Kidney (tissue), 14 donors: ENCODE results near the gene SOX11. TPM values are rescaled to one million over a fixed set of nuclear protein-coding genes. Genes with fewer than 3 reads are reported as not detected.

Experiments
- DNase-seq, 5 donors: peaks; one replicate each; pipeline ENCODE4 v3.0.0-alpha.2; 2013 to 2020
- FAIRE-seq: peaks from 2 replicates; lab custom pipeline; 2012; peaks lifted over from hg19 to GRCh38; lab: Jason Lieb, UNC
- H3K27ac ChIP-seq, 2 donors: one replicate each; pipeline ENCODE4 v1.7.0; 2013; ENCODE audit warnings: low read depth in 2 of 2, low read length in 2 of 2, inconsistent platforms in 1 of 2
- H3K27me3 ChIP-seq: one replicate; pipeline ENCODE4 v1.7.1; 2013; ENCODE audit warnings: low read length, inconsistent platforms; ENCODE audit not compliant: control insufficient read depth, insufficient read depth
- H3K36me3 ChIP-seq, 3 donors: one replicate each; pipeline versions ENCODE4 v1.7.0 to v1.7.1; 2013; ENCODE audit warnings: low read length in 3 of 3, control low read depth in 1 of 3, inconsistent platforms in 1 of 3; ENCODE audit not compliant: insufficient read depth in 3 of 3, control insufficient read depth in 2 of 3
- H3K4me1 ChIP-seq, 3 donors: one replicate each; pipeline versions ENCODE4 v1.7.0 to v1.7.1; 2013; ENCODE audit warnings: low read length in 3 of 3, inconsistent platforms in 1 of 3, low read depth in 1 of 3; ENCODE audit not compliant: control insufficient read depth in 2 of 3, insufficient read depth in 2 of 3
- H3K4me3 ChIP-seq, 3 donors: one replicate each; pipeline versions ENCODE4 v1.7.0 to v1.8.1; 2013; ENCODE audit warnings: low read length in 3 of 3, control low read depth in 1 of 3, inconsistent platforms in 1 of 3
- H3K9ac ChIP-seq, 3 donors: one replicate each; pipeline versions ENCODE4 v1.7.0 to v1.7.1; 2013; ENCODE audit warnings: low read length in 3 of 3, control low read depth in 1 of 3, inconsistent platforms in 1 of 3
- H3K9me3 ChIP-seq, 3 donors: one replicate each; pipeline versions ENCODE4 v1.7.0 to v1.7.1; 2013; ENCODE audit warnings: low read length in 3 of 3, control low read depth in 1 of 3, inconsistent platforms in 1 of 3; ENCODE audit not compliant: control insufficient read depth in 2 of 3, insufficient read depth in 1 of 3
- CTCF ChIP-seq: IDR thresholded peaks from 3 replicates; pipeline ENCODE4 v1.5.1; 2012; ENCODE audit warnings: mild to moderate bottlenecking, moderate library complexity, borderline replicate concordance; ENCODE audit not compliant: insufficient read depth; ENCODE audit errors: extremely low read depth
- intact Hi-C: fragments of 100-400 bp; cut with DNase I; formaldehyde crosslinking; loops from one replicate; pipeline ENCODE4 v1.11.1; 2022
- polyA plus RNA-seq: library from polyadenylated mRNA; stranded (reverse); fragments of 350-450 nt; fragmentation: Illumina TruSeq; extraction: RNeasy Lipid Tissue Mini Kit (QIAGEN cat#74804); gene quantifications from one replicate; pipeline ENCODE4 v1.2.3, GENCODE V29; 2014; ENCODE audit warnings: low read depth, low replicate concordance; ENCODE audit not compliant: insufficient read depth
- total RNA-seq: library from RNA; stranded (reverse); fragmentation: NEBNext Ultra II Directional; extraction: Animal tissue kit (Norgen Biotek cat#: 25700); gene quantifications from one replicate; pipeline ENCODE4 v1.2.1, GENCODE V29; 2021
- donor health status: control.
- donor health status: control.
- donor health status: control.
- donor health status: control.
- donor health status: control.
- donor health status: DM: yes; HTN: yes; CAD: no.
- donor health status: Normal renal cell carcinoma (clear cell type).

SOX11 gene
- total and polyA plus RNA-seq, 2 donors from 2014 or later, result 0.22 TPM; not detected in 1

- Histone ChIP-seq H3K4me3 (no peak overlapping the region), H3K9me3 (peaks cover 0 to 2% (median 0%) of the 10 kb centered on the region in 3 donors), H3K27me3 (no peaks in the 10 kb centered on the region), H3K27ac (no peak overlapping the region), H3K9ac (no peak overlapping the region), H3K36me3 (no peaks in the 10 kb centered on the region), H3K4me1 (no peaks in the 10 kb centered on the region)
- FAIRE-seq (no peak), DNase-seq (no peak)
- TF ChIP-seq CTCF, result no peak
- intact Hi-C loops, result no loop called here
Measured at GRCh38 chr2:5660591-5660990, 31.6 kb upstream of the SOX11 start.

- Histone ChIP-seq H3K9me3 (peaks cover 0 to 2% (median 0%) of the 10 kb centered on the region in 3 donors), H3K4me3 (no peak overlapping the region), H3K27me3 (no peaks in the 10 kb centered on the region), H3K9ac (no peak overlapping the region), H3K27ac (no peak overlapping the region), H3K4me1 (no peaks in the 10 kb centered on the region), H3K36me3 (no peaks in the 10 kb centered on the region)
- no peak for TF ChIP-seq CTCF
- intact Hi-C loops, result no loop called here
- FAIRE-seq (no peak), DNase-seq (no peak)
Measured at GRCh38 chr2:5661362-5661761, 30.8 kb upstream of the SOX11 start.

GRCh38 chr2:5664278-5664681, 27.9 kb upstream of the SOX11 start:
- H3K9ac ChIP-seq, result no peak overlapping the region
- TF ChIP-seq CTCF, result no peak
- DNase-seq (no peak), FAIRE-seq (no peak)
- no peaks in the 10 kb centered on the region for H3K4me1 ChIP-seq
- intact Hi-C loops, result no loop called here
- H3K36me3 ChIP-seq, result no peaks in the 10 kb centered on the region
- no peak overlapping the region for H3K4me3 ChIP-seq
- H3K27me3 ChIP-seq, result no peaks in the 10 kb centered on the region
- H3K9me3 ChIP-seq, result peaks cover 0 to 2% (median 0%) of the 10 kb centered on the region in 3 donors
- no peak overlapping the region for H3K27ac ChIP-seq

- intact Hi-C loops, result no loop called here
- Histone ChIP-seq H3K4me3 (no peak overlapping the region), H3K27ac (no peak overlapping the region), H3K4me1 (no peaks in the 10 kb centered on the region), H3K36me3 (no peaks in the 10 kb centered on the region), H3K9ac (no peak overlapping the region), H3K9me3 (peaks cover 0 to 2% (median 0%) of the 10 kb centered on the region in 3 donors), H3K27me3 (no peaks in the 10 kb centered on the region)
- FAIRE-seq (no peak), DNase-seq (no peak)
- no peak for TF ChIP-seq CTCF
Measured at GRCh38 chr2:5665066-5665465, 27.1 kb upstream of the SOX11 start.
